ENCODE measurements around the gene PERM1. TPM values are rescaled to one million over a fixed set of nuclear protein-coding genes. Genes with fewer than 3 reads are reported as not detected.

The PERM1 gene
- total RNA-seq, 1 experiment from 2014 or later: 0.39 TPM

DNA sequence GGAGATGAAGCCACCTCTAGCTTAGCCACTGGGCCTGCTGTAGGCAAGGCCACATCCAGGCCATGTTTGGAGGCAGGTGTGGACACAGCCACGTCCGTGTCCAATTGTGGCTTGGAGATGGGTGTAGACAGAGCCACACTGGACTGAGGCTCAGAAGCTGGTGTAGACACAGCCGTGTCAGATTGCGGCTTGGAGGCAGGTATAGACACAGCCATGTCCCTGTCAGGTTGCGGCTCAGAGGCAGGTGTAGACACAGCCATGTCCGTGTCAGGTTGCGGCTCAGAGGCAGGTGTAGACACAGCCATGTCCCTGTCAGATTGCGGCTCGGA is 2.2 kb downstream of the PERM1 start:
- intact Hi-C loops (cut with micrococcal nuclease): loop anchor here (5.0 kb wide), 2 partner anchors 83 to 138 kb away; partner anchors contain the start of gene C1orf159
- Histone ChIP-seq H2AFZ (ENCODE audit: low read depth, low read length, poor library complexity, severe bottlenecking) (no peak overlapping the region), H3K4me3 (replicated peaks in 1 of 2; ENCODE audit: low read depth in 1 of 2, low read length in 2 of 2) (no peak overlapping the region), H3K9me3 (ENCODE audit: control insufficient read depth in 1 of 2, insufficient read depth in 1 of 2, low read depth in 1 of 2, low read length in 2 of 2) (no peaks in the 10 kb centered on the region), H3K79me2 (ENCODE audit: insufficient read depth, low read length) (no peaks in the 10 kb centered on the region), H3K36me3 (ENCODE audit: control insufficient read depth in 1 of 2, insufficient read depth in 2 of 2, low read length in 2 of 2) (no peaks in the 10 kb centered on the region), H3K4me1 (ENCODE audit: control insufficient read depth in 1 of 2, insufficient read depth in 2 of 2, low read length in 2 of 2) (peaks cover 10 to 22% of the 10 kb centered on the region in 2 experiments), H3K27me3 (ENCODE audit: insufficient read depth, low read length) (no peaks in the 10 kb centered on the region), H3K9ac (ENCODE audit: low read length) (no peak overlapping the region), H3K9me2 (ENCODE audit: insufficient read depth) (no peaks in the 10 kb centered on the region), H3K27ac (ENCODE audit: low read depth, low read length) (no peak overlapping the region), H4K20me1 (ENCODE audit: insufficient read depth) (no peaks in the 10 kb centered on the region), H3K4me2 (ENCODE audit: low read length) (no peak overlapping the region)
- CTCF ChIA-PET: no interaction called here
- POLR2A ChIA-PET: no interaction called here
- no peak for TF ChIP-seq CEBPB (IDR thresholded peaks at IDR 0.05; ENCODE audit: low read depth)
- TF ChIP-seq, protein P1, sequence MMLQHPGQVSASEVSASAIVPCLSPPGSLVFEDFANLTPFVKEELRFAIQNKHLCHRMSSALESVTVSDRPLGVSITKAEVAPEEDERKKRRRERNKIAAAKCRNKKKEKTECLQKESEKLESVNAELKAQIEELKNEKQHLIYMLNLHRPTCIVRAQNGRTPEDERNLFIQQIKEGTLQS (IDR thresholded peaks at IDR 0.05): no peak
- TF ChIP-seq ZBTB33 (IDR thresholded peaks at IDR 0.05; ENCODE audit: extremely low read depth, insufficient replicate concordance, low read length): no peak
- TF ChIP-seq EZH2phosphoT487 (IDR thresholded peaks at IDR 0.05; ENCODE audit: borderline replicate concordance): no peak
- no peak for TF ChIP-seq POLR2A (IDR thresholded peaks at IDR 0.05; ENCODE audit: borderline replicate concordance, extremely low read depth, insufficient read depth, insufficient read length)
- no peak for TF ChIP-seq EZH2 (IDR thresholded peaks at IDR 0.05)
- TF ChIP-seq POLR2AphosphoS5 (IDR thresholded peaks at IDR 0.05; ENCODE audit: low read depth, low read length): no peak
- TF ChIP-seq SP1 (IDR thresholded peaks at IDR 0.05; ENCODE audit: low read depth): no peak
- TF ChIP-seq JUND (IDR thresholded peaks at IDR 0.05): no peak
- no peak for TF ChIP-seq YY1 (IDR thresholded peaks at IDR 0.05; ENCODE audit: extremely low read depth, insufficient replicate concordance, low read depth, low read length)
- no peak for TF ChIP-seq SRF (IDR thresholded peaks at IDR 0.05; ENCODE audit: low read depth)
- no peak for TF ChIP-seq REST (IDR thresholded peaks at IDR 0.05; ENCODE audit: low read depth)
- TF ChIP-seq RAD21 (IDR thresholded peaks at IDR 0.05; ENCODE audit: low read depth): no peak
- TF ChIP-seq MAX (IDR thresholded peaks at IDR 0.05): no peak
- RAD21 ChIA-PET (ENCODE audit: low non-redundant PET in 1 of 2, low total read pairs in 2 of 2, uncharacterized antibody in 2 of 2, unreplicated experiment in 2 of 2): no interaction called here
- no peak for ATAC-seq
- no TSS peak for BruUV-seq (replicated peaks)
- DNase-seq (ENCODE audit: low read depth, low spot score): no peak

Measured in HCT116 (cell line).